HepG2 (cell line): ENCODE data around the gene LRRC63. TPM values are rescaled to one million over a fixed set of nuclear protein-coding genes. Genes with fewer than 3 reads are reported as not detected.

Experiments used
- ATAC-seq: fragments of 200-7000 bp; cut with Tn5 transposase; 3 replicates; pipeline ENCODE4 v1.9.1; 2020; ENCODE audit warnings: mild to moderate bottlenecking, moderate library complexity
- BruUV-seq: library from RNA; stranded (reverse); fragments of 400-500 nt; replicated peaks from 2 replicates; lab custom pipeline; 2021; lab: Mats Ljungman, UMichigan
- CTCF ChIA-PET: fragments of 300-600 bp; formaldehyde crosslinking; extraction: SDS; loops from one replicate; lab custom pipeline; 2021; ENCODE audit warnings: low total read pairs, inconsistent platforms, low intra/inter-chr PET ratio; lab: Yijun Ruan, JAX
- POLR2A ChIA-PET: fragments of 350-600 bp; sonication (Branson Sonifier 250); formaldehyde crosslinking; loops from one replicate; lab custom pipeline; 2020; ENCODE audit warnings: antibody characterized with exemption, inconsistent platforms; lab: Yijun Ruan, JAX
- DNase-seq: peaks from one replicate; pipeline ENCODE4 v3.0.0-alpha.2; 2015; ENCODE audit warnings: low spot score
- FAIRE-seq: peaks from 3 replicates; lab custom pipeline; 2011; peaks lifted over from hg19 to GRCh38; lab: Jason Lieb, UNC
- H2AFZ ChIP-seq: one replicate; pipeline ENCODE4 v1.6.1; 2011; ENCODE audit warnings: low read length, inconsistent platforms
- H3K27ac ChIP-seq: fragments of 300-600 bp; 3 replicates; pipeline ENCODE4 v1.8.0; 2011; ENCODE audit warnings: mixed run types, mild to moderate bottlenecking, mixed read lengths, low read length, inconsistent platforms; ENCODE audit not compliant: insufficient read depth; ENCODE audit errors: extremely low read length
- H3K27me3 ChIP-seq, 2 experiments: fragments of 200-600 bp in 1 of 2; 2 replicates in 1 of 2; 3 replicates in 1 of 2; pipeline versions ENCODE4 v1.6.0 to v1.8.0; 2011; ENCODE audit warnings: low read length in 2 of 2, mild to moderate bottlenecking in 2 of 2, moderate library complexity in 2 of 2, inconsistent platforms in 1 of 2; ENCODE audit not compliant: insufficient read depth in 2 of 2, control insufficient read depth in 1 of 2
- H3K36me3 ChIP-seq, 2 experiments: fragments of 200-600 bp in 1 of 2; replicated peaks in 1 of 2; 2 replicates in 1 of 2; 3 replicates in 1 of 2; pipeline versions ENCODE4 v1.5.1 to v1.8.0; 2011; ENCODE audit warnings: low read length in 2 of 2, inconsistent platforms in 1 of 2; ENCODE audit not compliant: insufficient read depth in 2 of 2, control insufficient read depth in 1 of 2
- H3K4me1 ChIP-seq: 2 replicates; pipeline ENCODE4 v1.5.1; 2012; ENCODE audit warnings: low read length, inconsistent platforms; ENCODE audit not compliant: insufficient read depth
- H3K4me2 ChIP-seq: 2 replicates; pipeline ENCODE4 v1.6.0; 2011; ENCODE audit warnings: low read depth, low read length, inconsistent platforms
- H3K4me3 ChIP-seq, 3 experiments: fragments of 200-600 bp in 1 of 3; sonication (generic), shearing (Covaris generic) in 1 of 3; replicated peaks in 1 of 3; 2 replicates each; pipeline ENCODE4 v1.5.1; 2011 to 2016; ENCODE audit warnings: low read length in 3 of 3, inconsistent platforms in 2 of 3, low read depth in 2 of 3, mild to moderate bottlenecking in 2 of 3, control low read depth in 1 of 3, mixed read lengths in 1 of 3; ENCODE audit not compliant: insufficient read depth in 1 of 3
- H3K79me2 ChIP-seq: one replicate; pipeline ENCODE4 v1.6.1; 2011; ENCODE audit warnings: low read length, inconsistent platforms; ENCODE audit not compliant: insufficient read depth
- H3K9ac ChIP-seq: 2 replicates; pipeline ENCODE4 v1.6.0; 2011; ENCODE audit warnings: mild to moderate bottlenecking, low read depth, low read length, inconsistent platforms; ENCODE audit not compliant: insufficient read depth
- H3K9me3 ChIP-seq: 2 replicates; pipeline ENCODE4 v1.5.1; 2012; ENCODE audit warnings: mild to moderate bottlenecking, low read length
- H4K20me1 ChIP-seq: 2 replicates; pipeline ENCODE4 v1.6.0; 2011; ENCODE audit warnings: inconsistent platforms, mild to moderate bottlenecking, low read length, moderate library complexity; ENCODE audit not compliant: insufficient read depth
- FOXA1 ChIP-seq, 2 experiments: fragments of 450-650 bp in 1 of 2; sonication (generic) in 1 of 2; formaldehyde crosslinking in 1 of 2; IDR thresholded peaks; 2 replicates each; pipeline versions ENCODE4 v1.4.0 to v1.6.1; 2016 to 2020; ENCODE audit warnings: missing genetic modification reagents in 1 of 2
- HDAC6 ChIP-seq: fragments of 200-600 bp; sonication (generic); IDR thresholded peaks from 2 replicates; pipeline ENCODE4 v1.7.0; 2017; ENCODE audit warnings: mild to moderate bottlenecking, antibody characterized with exemption, low read length, low read depth
- JARID2 ChIP-seq: sonication (generic); formaldehyde crosslinking; IDR thresholded peaks from 2 replicates; pipeline ENCODE4 v1.8.1; 2023; ENCODE audit warnings: missing genetic modification reagents, inconsistent platforms; ENCODE audit not compliant: insufficient replicate concordance
- LRRFIP1 ChIP-seq: sonication (generic); formaldehyde crosslinking; conservative IDR thresholded peaks from 2 replicates; pipeline ENCODE4 v1.4.0; 2020; ENCODE audit warnings: missing genetic modification reagents
- MYC ChIP-seq: sonication (generic); formaldehyde crosslinking; IDR thresholded peaks from 2 replicates; pipeline ENCODE4 v1.9.0; 2021; ENCODE audit warnings: missing genetic modification reagents, borderline replicate concordance
- SOX6 ChIP-seq, 2 experiments: fragments of 450-650 bp in 1 of 2; sonication (generic) in 1 of 2; formaldehyde crosslinking in 1 of 2; IDR thresholded peaks; 2 replicates each; pipeline versions ENCODE4 v1.4.0 to v1.6.1; 2017 to 2020; ENCODE audit warnings: antibody characterized with exemption in 1 of 2, mild to moderate bottlenecking in 1 of 2, missing genetic modification reagents in 1 of 2
- ZNF276 ChIP-seq: sonication (generic); formaldehyde crosslinking; IDR thresholded peaks from 2 replicates; pipeline ENCODE4 v1.4.0; 2020; ENCODE audit warnings: mild to moderate bottlenecking, low read depth, missing genetic modification reagents
- ZNF430 ChIP-seq: sonication (generic); formaldehyde crosslinking; IDR thresholded peaks from 2 replicates; pipeline ENCODE4 v1.9.0; 2021; ENCODE audit warnings: mild to moderate bottlenecking, missing genetic modification reagents
- ZNF547 ChIP-seq: sonication (generic); formaldehyde crosslinking; IDR thresholded peaks from 2 replicates; pipeline ENCODE4 v1.5.1; 2020; ENCODE audit warnings: mild to moderate bottlenecking, missing genetic modification reagents
- ZNF562 ChIP-seq: sonication (generic); formaldehyde crosslinking; IDR thresholded peaks from 2 replicates; pipeline ENCODE4 v1.8.0; 2022; ENCODE audit warnings: missing genetic modification reagents, borderline replicate concordance
- ZNF576 ChIP-seq: sonication (generic); formaldehyde crosslinking; IDR thresholded peaks from 2 replicates; pipeline ENCODE4 v1.4.0; 2020; ENCODE audit warnings: mild to moderate bottlenecking, missing genetic modification reagents
- ZNF609 ChIP-seq: sonication (generic); formaldehyde crosslinking; IDR thresholded peaks from 2 replicates; pipeline ENCODE4 v1.4.0; 2020; ENCODE audit warnings: mild to moderate bottlenecking, missing genetic modification reagents, borderline replicate concordance
- ZNF792 ChIP-seq: IDR thresholded peaks from 2 replicates; pipeline ENCODE4 v1.6.1; 2016
- ZNF83 ChIP-seq: sonication (generic); formaldehyde crosslinking; IDR thresholded peaks from 2 replicates; pipeline ENCODE4 v1.4.0; 2020; ENCODE audit warnings: missing genetic modification reagents, mild to moderate bottlenecking, borderline replicate concordance
- WGBS: methylation state at CpG from one replicate; pipeline ENCODE4 v1.1.6; 2017; ENCODE audit warnings: low lambda C conversion rate; 5-methylcytosine and 5-hydroxymethylcytosine counted together
- in situ Hi-C: cut with HindIII; loops from 2 replicates; pipeline ENCODE4 v1.10.0; 2017; ENCODE audit warnings: low pct_unique_long_range_greater_than_20kb; ENCODE audit not compliant: extremely low pct_ligation_motif_present
- intact Hi-C: fragments of 100-400 bp; cut with micrococcal nuclease; formaldehyde crosslinking; loops from one replicate; pipeline ENCODE4 v1.10.0; 2022; ENCODE audit not compliant: unreplicated experiment
- polyA plus RNA-seq, 8 experiments: library from polyadenylated mRNA; depleted of rRNA in 3 of 8; stranded (reverse) in 7 of 8; unstranded in 1 of 8; fragments of >200 nt; fragmentation: Illumina TruSeq in 4 of 8; extraction: Trizol in 4 of 8; gene quantifications; 2 replicates each; pipeline versions ENCODE4 v1.2.1 to v1.2.3, GENCODE V29; 2011 to 2016; ENCODE audit warnings: low read depth in 4 of 8, missing spikeins in 1 of 8, mixed read lengths in 1 of 8; ENCODE audit not compliant: insufficient read depth in 1 of 8
- total RNA-seq, 5 experiments: library from RNA; depleted of rRNA; stranded (reverse); fragments of >200 nt; fragmentation: Illumina TruSeq; extraction: Trizol; gene quantifications; 2 replicates each; pipeline ENCODE4 v1.2.3, GENCODE V29; 2016; ENCODE audit warnings: low read depth in 1 of 5

LRRC63 gene
- total and polyA plus RNA-seq, 2 of the 13 experiments (the other 11 are each of a cell fraction or from before 2014, with no cell fraction given), result not detected

GRCh38 chr13:46202966-46203365 lies 8.8 kb upstream of the LRRC63 start:
- DNase-seq (no peak), FAIRE-seq (no peak), ATAC-seq (no peak)
- Histone ChIP-seq H4K20me1 (no peaks in the 10 kb centered on the region), H3K4me1 (no peaks in the 10 kb centered on the region), H3K9me3 (no peaks in the 10 kb centered on the region), H2AFZ (no peak overlapping the region), H3K27me3 (peaks cover 0 to 7% of the 10 kb centered on the region in 2 experiments; a peak in 2 of 5 replicates), H3K4me2 (no peak overlapping the region), H3K27ac (no peak overlapping the region), H3K9ac (no peak overlapping the region), H3K36me3 (no peaks in the 10 kb centered on the region), H3K79me2 (no peaks in the 10 kb centered on the region), H3K4me3 (no peak overlapping the region)
- POLR2A ChIA-PET, result no interaction called here
- CTCF ChIA-PET, result no interaction called here
- intact Hi-C loops (no loop called here), in situ Hi-C loops (no loop called here)
- no TSS peak for BruUV-seq
- TF ChIP-seq ZNF576 (CRISPR knock-in tag) (no peak), ZNF83 (CRISPR knock-in tag) (no peak), ZNF562 (CRISPR knock-in tag) (no peak), ZNF609 (CRISPR knock-in tag) (no peak), ZNF276 (no peak), LRRFIP1 (CRISPR knock-in tag) (no peak), ZNF547 (CRISPR knock-in tag) (no peak), MYC (no peak), FOXA1 (IDR thresholded peaks at IDR 0.05) (no peak), FOXA1 (CRISPR knock-in tag; IDR thresholded peaks at IDR 0.05) (no peak), ZNF792 (CRISPR knock-in tag) (no peak), JARID2 (CRISPR knock-in tag) (no peak), SOX6 (IDR thresholded peaks at IDR 0.05) (no peak), SOX6 (CRISPR knock-in tag; IDR thresholded peaks at IDR 0.05) (no peak), HDAC6 (no peak), ZNF430 (CRISPR knock-in tag) (no peak)
- 12% methylated on average over 5 of the region's 5 CpGs for WGBS
